CD14-positive monocyte (primary cell): ENCODE data around the gene EXT2. TPM values are rescaled to one million over a fixed set of nuclear protein-coding genes. Genes with fewer than 3 reads are reported as not detected.
A peak's percentile ranks its signal among the peaks of the same experiment; 100 is the strongest.

Experiments
- DNase-seq, 3 donors: peaks; one replicate each; pipeline ENCODE4 v3.0.0-alpha.2; 2011 to 2022
- H2AFZ ChIP-seq: 2 replicates; pipeline ENCODE4 v1.6.0; 2012; ENCODE audit warnings: mild to moderate bottlenecking, low read depth, low read length, inconsistent platforms; ENCODE audit not compliant: insufficient read depth, poor library complexity, severe bottlenecking
- H3K27ac ChIP-seq, 2 donors: 1 replicate in 1 of 2; 2 replicates in 1 of 2; pipeline ENCODE4 v1.5.1; 2012 to 2013; ENCODE audit warnings: low read length in 2 of 2, control low read depth in 1 of 2, inconsistent platforms in 1 of 2, low read depth in 1 of 2, mild to moderate bottlenecking in 1 of 2
- H3K27me3 ChIP-seq, 2 donors: one replicate each; pipeline versions ENCODE4 v1.6.0 to v1.6.1; 2011 to 2013; ENCODE audit warnings: low read length in 2 of 2; ENCODE audit not compliant: control insufficient read depth in 2 of 2, insufficient read depth in 2 of 2
- H3K36me3 ChIP-seq, 2 donors: replicated peaks in 1 of 2; 1 replicate in 1 of 2; 2 replicates in 1 of 2; pipeline versions ENCODE4 v1.5.1 to v1.6.1; 2012 to 2013; ENCODE audit warnings: low read length in 2 of 2, control low read depth in 1 of 2, inconsistent platforms in 1 of 2, mild to moderate bottlenecking in 1 of 2; ENCODE audit not compliant: insufficient read depth in 2 of 2, control insufficient read depth in 1 of 2
- H3K4me1 ChIP-seq, 2 donors: 1 replicate in 1 of 2; 2 replicates in 1 of 2; pipeline versions ENCODE4 v1.5.1 to v1.6.1; 2012 to 2013; ENCODE audit warnings: low read length in 2 of 2, control low read depth in 1 of 2, inconsistent platforms in 1 of 2, mild to moderate bottlenecking in 1 of 2, moderate library complexity in 1 of 2; ENCODE audit not compliant: insufficient read depth in 2 of 2, control insufficient read depth in 1 of 2
- H3K4me2 ChIP-seq: replicated peaks from 2 replicates; pipeline ENCODE3; 2012; ENCODE audit warnings: low read length, moderate library complexity, mild to moderate bottlenecking; ENCODE audit not compliant: poor library complexity, severe bottlenecking; ENCODE audit errors: extremely low read depth
- H3K4me3 ChIP-seq, 3 experiments: fragments of 200-600 bp in 1 of 3; sonication (generic) in 1 of 3; replicated peaks in 1 of 3; 1 replicate in 2 of 3; 2 replicates in 1 of 3; pipeline ENCODE4 v1.5.1; 2011 to 2013; ENCODE audit warnings: low read length in 3 of 3, mild to moderate bottlenecking in 3 of 3, control low read depth in 2 of 3, low read depth in 2 of 3, inconsistent platforms in 1 of 3, moderate library complexity in 1 of 3
- H3K79me2 ChIP-seq: 2 replicates; pipeline ENCODE4 v1.6.0; 2012; ENCODE audit warnings: mild to moderate bottlenecking, control low read depth, inconsistent platforms, low read length, moderate library complexity; ENCODE audit not compliant: insufficient read depth
- H3K9ac ChIP-seq: 2 replicates; pipeline ENCODE4 v1.6.0; 2017; ENCODE audit warnings: low read length, mild to moderate bottlenecking; ENCODE audit not compliant: insufficient read depth, poor library complexity, severe bottlenecking
- H3K9me3 ChIP-seq, 2 donors: replicated peaks in 1 of 2; 1 replicate in 1 of 2; 2 replicates in 1 of 2; pipeline versions ENCODE4 v1.5.1 to v1.6.1; 2012 to 2013; ENCODE audit warnings: low read length in 2 of 2, control low read depth in 1 of 2; ENCODE audit not compliant: control insufficient read depth in 1 of 2, insufficient read depth in 1 of 2
- H4K20me1 ChIP-seq: 2 replicates; pipeline ENCODE4 v1.6.0; 2012; ENCODE audit warnings: mild to moderate bottlenecking, low read length, control low read depth, moderate library complexity; ENCODE audit not compliant: insufficient read depth
- H3K27ac Mint-ChIP-seq, 7 donors: one replicate each; pipeline ENCODE4 v1.8.0; 2020; ENCODE audit warnings: mild to moderate bottlenecking in 7 of 7, mixed read lengths in 7 of 7, moderate library complexity in 6 of 7, inconsistent platforms in 2 of 7
- H3K27me3 Mint-ChIP-seq, 3 donors: one replicate each; pipeline ENCODE4 v1.8.0; 2021 to 2022; ENCODE audit warnings: low read depth in 3 of 3, mild to moderate bottlenecking in 3 of 3, mixed read lengths in 3 of 3, moderate library complexity in 3 of 3, inconsistent platforms in 1 of 3
- H3K36me3 Mint-ChIP-seq, 2 donors: one replicate each; pipeline ENCODE4 v1.8.0; 2020; ENCODE audit warnings: mixed read lengths in 2 of 2, inconsistent platforms in 1 of 2, mild to moderate bottlenecking in 1 of 2
- H3K4me1 Mint-ChIP-seq: one replicate; pipeline ENCODE4 v1.8.0; 2020; ENCODE audit warnings: mild to moderate bottlenecking, mixed read lengths
- H3K4me3 Mint-ChIP-seq, 2 donors: one replicate each; pipeline ENCODE4 v1.8.0; 2020; ENCODE audit warnings: mild to moderate bottlenecking in 2 of 2, mixed read lengths in 2 of 2, moderate library complexity in 1 of 2
- H3K9me3 Mint-ChIP-seq, 7 donors: one replicate each; pipeline ENCODE4 v1.8.0; 2020 to 2022; ENCODE audit warnings: mixed read lengths in 7 of 7, mild to moderate bottlenecking in 6 of 7, moderate library complexity in 6 of 7, inconsistent platforms in 2 of 7
- CTCF ChIP-seq: fragments of 200-600 bp; IDR thresholded peaks from one replicate; pipeline ENCODE4 v1.8.0; 2022; ENCODE audit warnings: antibody characterized with exemption, mild to moderate bottlenecking
- WGBS: methylation state at CpG from one replicate; pipeline ENCODE4 v1.1.5; 2013; ENCODE audit warnings: missing lambda C conversion rate; ENCODE audit not compliant: insufficient coverage; 5-methylcytosine and 5-hydroxymethylcytosine counted together
- intact Hi-C, 2 donors: fragments of 100-400 bp; cut with micrococcal nuclease; formaldehyde crosslinking; loops; one replicate each; pipeline versions ENCODE4 v1.15.0 to v1.15.1; 2023
- polyA plus RNA-seq, 3 donors: library from polyadenylated mRNA; depleted of rRNA in 1 of 3; unstranded in 2 of 3; stranded (reverse) in 1 of 3; fragments of 300-500 nt in 2 of 3; fragments of >200 nt in 1 of 3; fragmentation: Illumina TruSeq in 2 of 3; gene quantifications; 1 replicate in 2 of 3; 2 replicates in 1 of 3; pipeline ENCODE4 v1.2.3, GENCODE V29; 2012 to 2021

Gene EXT2
- polyA plus RNA-seq, 3 donors: 17.2 to 41.1 (median 34.2) TPM

GRCh38 chr11:44139565-44140330, 44.3 kb downstream of the EXT2 start:
- Histone ChIP-seq H3K79me2 (no peaks in the 10 kb centered on the region), H3K4me2 (no peak overlapping the region), H3K9me3 (no peaks in the 10 kb centered on the region), H4K20me1 (no peaks in the 10 kb centered on the region), H3K27me3 (no peaks in the 10 kb centered on the region), H3K4me3 (no peak overlapping the region), H3K9ac (no peak overlapping the region), H3K4me1 (peaks cover 0 to 6% of the 10 kb centered on the region in 2 donors), H2AFZ (no peak overlapping the region), H3K27ac (no peak overlapping the region), H3K36me3 (peaks cover 4 to 38% of the 10 kb centered on the region in 2 donors)
- H3K4me3 Mint-ChIP-seq: no peak overlapping the region
- 96% methylated on average over 10 of the region's 13 CpGs for WGBS
- intact Hi-C loops: no loop called here
- H3K9me3 Mint-ChIP-seq: no peaks in the 10 kb centered on the region
- H3K36me3 Mint-ChIP-seq: peaks cover 26 to 29% of the 10 kb centered on the region in 2 donors
- no peak for TF ChIP-seq CTCF
- peaks cover 0 to 2% (median 0%) of the 10 kb centered on the region in 3 donors for H3K27me3 Mint-ChIP-seq
- no peak for DNase-seq
- peaks cover 5% of the 10 kb centered on the region for H3K4me1 Mint-ChIP-seq
- peak overlapping the region in 2 of 7 donors; percentile 26 to 66 for H3K27ac Mint-ChIP-seq

- peaks cover 25 to 28% of the 10 kb centered on the region in 2 donors for H3K36me3 Mint-ChIP-seq
- intact Hi-C loops: no loop called here
- DNase-seq: no peak
- Histone ChIP-seq H3K4me1 (peaks cover 0 to 6% of the 10 kb centered on the region in 2 donors), H3K36me3 (peaks cover 4 to 34% of the 10 kb centered on the region in 2 donors), H2AFZ (no peak overlapping the region), H3K79me2 (no peaks in the 10 kb centered on the region), H3K9ac (no peak overlapping the region), H3K4me3 (no peak overlapping the region), H3K27me3 (no peaks in the 10 kb centered on the region), H3K27ac (no peak overlapping the region), H3K4me2 (no peak overlapping the region), H3K9me3 (no peaks in the 10 kb centered on the region), H4K20me1 (no peaks in the 10 kb centered on the region)
- no peaks in the 10 kb centered on the region for H3K9me3 Mint-ChIP-seq
- H3K27me3 Mint-ChIP-seq: peaks cover 0 to 2% (median 0%) of the 10 kb centered on the region in 3 donors
- WGBS: no CpG with 5 or more reads among the region's 1 CpG
- H3K4me3 Mint-ChIP-seq: no peak overlapping the region
- no peak for TF ChIP-seq CTCF
- H3K4me1 Mint-ChIP-seq: peaks cover 5% of the 10 kb centered on the region
- no peak overlapping the region for H3K27ac Mint-ChIP-seq
These were observed 44.9 kb downstream of the EXT2 start for GRCh38 chr11:44140372-44140771.
